ENCODE measurements around the gene ADRA2C.

DNA sequence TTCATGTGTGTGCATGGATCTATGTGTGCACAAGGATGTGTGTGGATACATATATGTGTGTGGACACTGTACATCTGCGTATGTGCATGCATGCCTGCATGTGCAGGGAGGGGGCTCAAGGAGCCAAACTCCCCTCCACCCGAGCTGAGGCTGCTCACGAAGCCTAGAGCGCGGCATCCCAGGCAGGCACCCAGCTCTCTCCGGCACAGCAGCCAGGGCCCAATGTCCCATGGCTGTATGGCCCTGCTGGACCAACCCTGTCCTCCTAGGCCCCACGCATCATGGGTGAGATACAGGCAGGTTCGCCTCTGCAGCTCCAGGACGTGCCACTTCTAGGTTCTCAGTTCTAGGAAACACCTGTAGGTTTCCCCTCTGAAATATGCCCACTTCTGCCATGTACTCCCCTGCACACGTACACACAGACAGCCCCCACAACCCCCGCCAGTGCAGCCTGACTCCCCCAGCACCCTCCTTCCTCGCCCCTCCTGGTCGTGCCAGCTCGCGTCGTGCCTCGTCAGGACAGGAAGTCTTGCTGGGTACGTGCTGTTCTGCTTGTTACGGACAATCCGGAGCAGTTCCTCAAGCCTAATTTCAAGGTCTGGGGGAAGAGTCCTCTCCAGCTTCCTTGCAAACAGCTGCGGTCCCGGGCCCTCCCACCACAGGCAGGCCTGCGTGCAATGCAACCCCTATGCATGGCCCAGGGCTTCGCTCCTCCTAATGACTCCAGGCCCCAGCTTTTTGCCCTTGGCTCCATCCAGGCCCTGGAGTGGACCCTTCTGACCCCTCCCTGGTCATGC, 3.2 kb upstream of the ADRA2C start:
- TF ChIP-seq, protein P1, sequence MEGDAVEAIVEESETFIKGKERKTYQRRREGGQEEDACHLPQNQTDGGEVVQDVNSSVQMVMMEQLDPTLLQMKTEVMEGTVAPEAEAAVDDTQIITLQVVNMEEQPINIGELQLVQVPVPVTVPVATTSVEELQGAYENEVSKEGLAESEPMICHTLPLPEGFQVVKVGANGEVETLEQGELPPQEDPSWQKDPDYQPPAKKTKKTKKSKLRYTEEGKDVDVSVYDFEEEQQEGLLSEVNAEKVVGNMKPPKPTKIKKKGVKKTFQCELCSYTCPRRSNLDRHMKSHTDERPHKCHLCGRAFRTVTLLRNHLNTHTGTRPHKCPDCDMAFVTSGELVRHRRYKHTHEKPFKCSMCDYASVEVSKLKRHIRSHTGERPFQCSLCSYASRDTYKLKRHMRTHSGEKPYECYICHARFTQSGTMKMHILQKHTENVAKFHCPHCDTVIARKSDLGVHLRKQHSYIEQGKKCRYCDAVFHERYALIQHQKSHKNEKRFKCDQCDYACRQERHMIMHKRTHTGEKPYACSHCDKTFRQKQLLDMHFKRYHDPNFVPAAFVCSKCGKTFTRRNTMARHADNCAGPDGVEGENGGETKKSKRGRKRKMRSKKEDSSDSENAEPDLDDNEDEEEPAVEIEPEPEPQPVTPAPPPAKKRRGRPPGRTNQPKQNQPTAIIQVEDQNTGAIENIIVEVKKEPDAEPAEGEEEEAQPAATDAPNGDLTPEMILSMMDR (conservative IDR thresholded peaks at IDR 0.05; ENCODE audit: low read length) = no peak
- no peak for TF ChIP-seq EZH2phosphoT487 (IDR thresholded peaks at IDR 0.05; ENCODE audit: borderline replicate concordance, low read depth, low read length)

Data from OCI-LY7 (cell line).